HG03066 (cell line): ENCODE data around the gene SCPEP1.
"Not testable (repeated sequence)": the region's sequence is repeated elsewhere in the genome, so short reads cannot be mapped to it uniquely, and the experiment has no call there.

Experiments used
- ATAC-seq: cut with Tn5 transposase; IDR thresholded peaks from one replicate; pipeline ENCODE4 v1.9.1; 2021; ENCODE audit warnings: low read depth; ENCODE audit not compliant: unreplicated experiment

SCPEP1 gene, protein sequence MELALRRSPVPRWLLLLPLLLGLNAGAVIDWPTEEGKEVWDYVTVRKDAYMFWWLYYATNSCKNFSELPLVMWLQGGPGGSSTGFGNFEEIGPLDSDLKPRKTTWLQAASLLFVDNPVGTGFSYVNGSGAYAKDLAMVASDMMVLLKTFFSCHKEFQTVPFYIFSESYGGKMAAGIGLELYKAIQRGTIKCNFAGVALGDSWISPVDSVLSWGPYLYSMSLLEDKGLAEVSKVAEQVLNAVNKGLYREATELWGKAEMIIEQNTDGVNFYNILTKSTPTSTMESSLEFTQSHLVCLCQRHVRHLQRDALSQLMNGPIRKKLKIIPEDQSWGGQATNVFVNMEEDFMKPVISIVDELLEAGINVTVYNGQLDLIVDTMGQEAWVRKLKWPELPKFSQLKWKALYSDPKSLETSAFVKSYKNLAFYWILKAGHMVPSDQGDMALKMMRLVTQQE

DNA sequence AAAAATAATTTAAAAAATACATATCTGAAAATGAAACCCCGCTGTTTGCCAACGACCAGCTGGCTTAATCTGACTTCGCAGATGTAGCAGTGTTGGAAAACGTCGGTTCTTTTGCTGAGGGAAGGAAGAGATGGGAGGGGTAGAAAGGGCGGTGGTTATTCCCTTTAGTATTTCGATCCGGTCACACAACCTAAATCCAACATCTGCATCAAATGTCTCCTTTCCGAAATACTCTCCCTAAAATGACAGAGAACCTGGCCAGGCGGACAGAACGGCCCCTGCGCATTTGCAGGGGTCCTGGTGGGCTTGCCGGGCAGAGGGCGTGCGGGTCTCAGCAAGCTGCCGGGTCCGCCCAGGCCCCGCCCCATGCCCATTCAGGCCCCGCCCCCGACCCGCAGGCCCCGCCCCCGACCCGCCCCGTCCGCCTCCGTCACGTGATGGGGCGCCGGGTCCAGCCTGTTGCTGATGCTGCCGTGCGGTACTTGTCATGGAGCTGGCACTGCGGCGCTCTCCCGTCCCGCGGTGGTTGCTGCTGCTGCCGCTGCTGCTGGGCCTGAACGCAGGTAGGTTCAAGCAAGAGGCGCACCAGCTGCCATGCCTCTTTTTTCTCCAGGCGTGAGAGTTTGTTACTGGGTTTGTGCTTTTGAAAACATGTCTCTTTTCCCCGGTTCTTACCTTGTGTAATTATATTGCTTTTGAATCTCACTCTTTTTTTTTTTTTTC is at the start of gene SCPEP1:
SCPEP1 (plus strand) TSS at position 459 of the 723 bp plus-strand sequence; CDS start at position 488, 29 bp downstream.
- ATAC-seq = peak; percentile 71

DNA sequence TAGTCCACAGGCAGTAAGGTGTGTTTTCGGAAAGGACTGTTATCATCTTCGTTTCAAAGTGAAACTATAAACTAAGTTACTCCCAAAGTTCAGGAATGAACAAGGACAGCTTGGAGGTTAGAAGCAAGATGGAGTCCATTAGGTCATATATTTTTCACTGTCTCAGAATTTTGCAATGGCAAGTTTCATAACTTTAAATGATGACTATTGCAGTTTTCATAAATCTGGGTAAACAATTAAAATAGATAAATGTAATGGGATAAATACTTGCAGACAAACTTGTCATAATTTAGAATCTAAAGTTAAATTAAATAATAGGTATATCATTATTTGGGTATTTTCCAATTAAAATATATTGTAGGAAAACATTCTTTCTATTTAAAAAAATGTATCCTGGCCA is 49.3 kb upstream of the SCPEP1 start:
- no peak for ATAC-seq

- ATAC-seq = no peak
Measured at GRCh38 chr17:56929362-56929969, 48.5 kb upstream of the SCPEP1 start.

- no peak for ATAC-seq
Measured at GRCh38 chr17:56930739-56931337, 47.1 kb upstream of the SCPEP1 start.

DNA sequence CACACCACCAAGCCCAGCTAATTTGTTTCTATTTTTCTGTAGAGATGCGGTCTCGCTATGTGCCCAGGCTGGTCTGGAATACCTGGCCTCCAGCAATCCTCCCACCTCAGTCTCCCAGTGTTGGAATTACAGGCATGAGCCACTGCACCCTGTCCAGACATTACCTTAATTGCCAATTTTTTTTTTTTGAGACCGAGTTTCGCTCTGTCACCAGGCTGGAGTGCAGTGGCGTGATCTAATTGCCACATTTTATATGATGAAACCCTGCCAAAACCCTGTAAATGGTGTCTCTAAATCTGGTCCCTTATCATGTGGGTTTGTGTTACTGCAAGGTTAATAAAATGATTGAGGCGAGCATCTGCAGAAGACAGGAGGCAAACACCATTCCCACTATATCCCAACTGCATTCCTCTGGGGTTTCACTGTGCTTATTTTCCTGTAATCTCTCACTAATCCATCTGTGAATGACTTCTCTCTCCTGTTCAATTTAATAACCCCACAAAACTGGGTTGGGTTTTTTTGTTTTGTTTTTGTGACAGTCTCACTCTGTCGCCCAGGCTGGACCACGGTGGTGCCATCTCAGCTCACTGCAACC is 44.7 kb upstream of the SCPEP1 start:
- no peak for ATAC-seq

GRCh38 chr17:56933868-56934267 is 44.1 kb upstream of the SCPEP1 start:
- ATAC-seq = no peak

GRCh38 chr17:56934280-56934679 is 43.7 kb upstream of the SCPEP1 start:
- ATAC-seq = no peak

- ATAC-seq = no peak
Measured at GRCh38 chr17:56935461-56935860, 42.5 kb upstream of the SCPEP1 start.

- no peak for ATAC-seq
Measured at GRCh38 chr17:56936697-56937322, 41.1 kb upstream of the SCPEP1 start.

- ATAC-seq = no peak
Measured at GRCh38 chr17:56937687-56938086, 40.2 kb upstream of the SCPEP1 start.

GRCh38 chr17:56938206-56938605 is 39.7 kb upstream of the SCPEP1 start:
- not testable (repeated sequence) for ATAC-seq

DNA sequence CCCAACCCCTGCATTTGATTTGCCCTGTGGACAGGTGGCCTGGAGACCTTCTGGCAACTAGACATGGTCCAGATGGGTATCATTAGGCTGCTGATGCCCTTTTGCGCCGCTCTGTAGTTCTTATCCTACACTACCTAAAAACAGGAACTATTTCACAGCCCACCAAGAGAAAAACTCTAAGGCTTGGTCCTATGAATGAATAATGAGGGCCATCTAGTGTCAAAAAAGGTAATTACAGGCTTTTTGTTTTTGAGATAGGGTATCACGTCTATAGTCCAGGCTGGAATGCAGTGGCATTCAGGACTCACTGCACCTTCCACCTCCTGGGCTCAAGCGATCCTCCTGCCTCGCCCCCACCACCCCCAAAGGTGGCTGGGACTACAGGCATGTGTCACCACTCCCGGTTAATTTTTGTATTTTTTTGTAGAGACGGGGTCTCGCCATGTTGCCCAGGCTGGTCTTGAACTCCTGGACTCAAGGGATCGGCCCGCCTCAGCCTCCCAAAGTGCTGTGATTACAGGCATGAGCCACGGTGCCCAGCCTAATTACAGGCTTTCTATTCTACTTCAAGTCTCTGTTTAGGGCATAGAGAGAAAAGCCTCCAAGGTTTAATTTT is 38.0 kb upstream of the SCPEP1 start:
- no peak for ATAC-seq

GRCh38 chr17:56943505-56944125 is 34.3 kb upstream of the SCPEP1 start:
- ATAC-seq = no peak

DNA sequence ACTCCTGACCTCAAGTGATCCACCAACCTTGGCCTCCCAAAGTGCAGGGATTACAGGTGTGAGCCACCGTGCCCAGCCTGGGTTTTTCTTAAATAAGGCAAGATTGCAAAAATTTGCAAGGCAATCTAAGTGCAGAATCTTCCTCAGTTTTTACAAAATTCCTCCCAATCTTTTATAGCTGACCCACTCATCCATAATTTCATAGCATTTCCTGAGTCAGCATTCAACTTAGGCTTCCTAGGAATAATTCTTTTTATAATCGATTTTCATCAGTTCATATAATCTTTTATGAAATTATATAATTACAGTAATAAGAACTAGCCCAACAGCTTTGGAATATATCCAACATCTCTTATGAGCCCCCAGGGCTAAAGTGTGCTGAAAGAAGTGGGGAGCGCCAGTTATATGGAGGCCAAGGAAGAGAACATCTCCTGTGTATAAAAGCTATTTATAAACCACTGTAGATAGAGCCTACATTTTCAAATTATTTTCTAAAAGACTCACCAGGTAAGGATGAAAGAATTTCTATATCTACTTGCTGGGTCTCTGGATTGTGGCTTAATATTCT is 31.9 kb upstream of the SCPEP1 start:
- no peak for ATAC-seq

DNA sequence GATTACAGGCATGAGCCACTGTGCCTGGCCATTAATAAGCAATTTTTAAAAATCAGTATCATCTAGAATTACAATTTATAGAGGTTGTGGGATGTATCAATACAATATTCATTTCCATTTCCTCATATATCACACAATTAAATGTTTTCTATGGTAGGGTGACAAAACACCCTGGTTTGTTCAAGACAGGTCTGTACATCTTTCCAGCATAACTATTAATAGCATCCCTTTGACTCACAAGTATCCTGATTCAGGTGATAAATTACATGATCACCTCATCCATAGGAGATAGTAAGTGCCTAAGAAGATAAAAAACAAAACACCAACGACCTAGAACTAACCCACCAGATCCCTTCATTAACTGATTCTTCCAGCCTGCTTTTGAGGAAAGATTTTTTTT is 30.2 kb upstream of the SCPEP1 start:
- ATAC-seq = no peak

DNA sequence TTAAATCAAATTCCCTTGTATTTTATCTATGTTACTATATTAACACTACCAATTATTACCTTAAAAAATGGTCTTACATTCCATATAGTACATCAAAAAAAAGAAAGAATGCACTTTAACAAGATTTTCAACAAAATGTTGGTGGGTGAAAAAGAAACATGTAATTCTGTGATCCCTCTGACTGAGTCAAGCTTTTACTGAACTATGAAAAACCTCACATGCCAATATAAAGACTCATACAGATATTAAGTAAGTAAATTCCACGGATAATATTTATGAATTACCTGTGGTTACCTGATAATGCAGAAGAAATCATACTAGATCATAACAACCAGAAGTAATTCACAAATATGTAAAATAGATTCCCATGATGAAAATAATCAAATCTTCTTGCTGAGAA is 29.4 kb upstream of the SCPEP1 start:
- no peak for ATAC-seq

DNA sequence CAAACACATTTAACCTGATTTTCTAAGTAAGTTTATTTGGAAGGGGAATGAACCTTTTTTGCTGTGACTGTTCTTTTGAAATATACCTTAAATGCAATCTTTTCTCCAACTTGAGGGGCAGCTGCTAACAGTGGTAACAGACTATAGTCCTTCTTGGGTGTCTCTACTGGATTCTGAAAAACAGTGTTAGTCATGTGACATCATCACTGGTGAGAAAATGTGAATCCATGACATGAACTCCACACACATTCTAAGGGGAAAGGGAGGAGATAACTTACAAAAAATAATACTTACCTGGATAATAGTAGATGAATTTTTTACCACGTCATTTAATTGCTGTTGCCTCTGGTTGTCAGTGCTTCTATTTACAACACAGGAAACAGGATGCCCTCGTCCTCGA is 28.3 kb upstream of the SCPEP1 start:
- no peak for ATAC-seq

DNA sequence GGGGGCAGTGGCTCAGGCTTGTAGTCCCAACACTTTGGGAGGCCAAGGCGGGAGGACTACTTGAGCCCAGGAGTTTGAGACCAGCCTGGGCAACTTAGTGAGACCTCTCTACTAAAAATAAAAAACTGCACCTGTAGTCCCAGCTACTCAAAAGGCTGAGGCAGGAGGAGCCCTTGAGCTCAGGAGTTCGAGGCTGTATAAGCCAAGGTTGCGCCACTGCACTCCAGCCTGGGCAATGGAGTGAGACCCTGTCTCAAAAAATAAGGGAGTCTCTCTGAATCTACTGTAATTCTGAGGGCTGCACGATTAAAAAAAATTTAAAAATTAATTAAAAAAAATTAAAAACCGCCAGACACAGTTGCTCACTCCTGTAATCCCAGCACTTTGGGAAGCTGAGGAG is 20.9 kb upstream of the SCPEP1 start:
- no peak for ATAC-seq
